HEK293 (cell line): ENCODE results near the gene KIAA0232.

Source experiments
- CTCF ChIA-PET: fragments of 350-600 bp; formaldehyde crosslinking; extraction: SDS; loops from one replicate; lab custom pipeline; 2021; ENCODE audit warnings: antibody characterized with exemption; lab: Yijun Ruan, JAX
- POLR2A ChIA-PET: fragments of 300-600 bp; formaldehyde crosslinking; extraction: SDS; loops from one replicate; lab custom pipeline; 2020; ENCODE audit warnings: antibody characterized with exemption, inconsistent platforms; lab: Yijun Ruan, JAX
- H3K27ac ChIP-seq: fragments of 200-500 bp; sonication (Bioruptor generic); 2 replicates; pipeline ENCODE4 v1.5.1; 2014; ENCODE audit warnings: low read depth, low read length, control low read depth, inconsistent platforms; ENCODE audit errors: extremely low read depth
- H3K36me3 ChIP-seq, 2 experiments: fragments of 200-500 bp in 1 of 2; sonication (Bioruptor generic) in 1 of 2; 1 replicate in 1 of 2; 2 replicates in 1 of 2; pipeline ENCODE4 v1.5.1; 2014 to 2017; ENCODE audit warnings: inconsistent platforms in 2 of 2, low read length in 2 of 2; ENCODE audit not compliant: control insufficient read depth in 2 of 2, insufficient read depth in 1 of 2
- H3K4me1 ChIP-seq: fragments of 200-500 bp; sonication (Bioruptor generic); 2 replicates; pipeline ENCODE4 v1.5.1; 2014; ENCODE audit warnings: mild to moderate bottlenecking, low read length, inconsistent platforms; ENCODE audit not compliant: control insufficient read depth, insufficient read depth
- H3K4me3 ChIP-seq: 2 replicates; pipeline ENCODE4 v1.5.1; 2011; ENCODE audit warnings: low read depth, mild to moderate bottlenecking, control low read depth, low read length, moderate library complexity
- H3K9me3 ChIP-seq: fragments of 200-500 bp; sonication (Bioruptor generic); 2 replicates; pipeline ENCODE4 v1.5.1; 2014; ENCODE audit warnings: low read depth, low read length, inconsistent platforms; ENCODE audit not compliant: control insufficient read depth, insufficient read depth
- PRDM10 ChIP-seq: fragments of 450-650 bp; formaldehyde crosslinking; IDR thresholded peaks from 2 replicates; pipeline ENCODE4 v1.5.1; 2016; ENCODE audit warnings: missing biosample characterization, missing genetic modification characterization
- SCRT1 ChIP-seq: fragments of 450-650 bp; formaldehyde crosslinking; IDR thresholded peaks from 2 replicates; pipeline ENCODE4 v1.5.1; 2016; ENCODE audit warnings: missing biosample characterization, missing genetic modification characterization, borderline replicate concordance
- WT1 ChIP-seq: fragments of 450-650 bp; formaldehyde crosslinking; IDR thresholded peaks from 2 replicates; pipeline ENCODE4 v1.5.1; 2016; ENCODE audit warnings: missing biosample characterization, missing genetic modification characterization
- ZBTB10 ChIP-seq: fragments of 450-650 bp; formaldehyde crosslinking; IDR thresholded peaks from 2 replicates; pipeline ENCODE4 v1.5.1; 2016; ENCODE audit warnings: missing biosample characterization, missing genetic modification characterization
- ZFP69B ChIP-seq: fragments of 450-650 bp; formaldehyde crosslinking; IDR thresholded peaks from 2 replicates; pipeline ENCODE4 v1.5.1; 2016; ENCODE audit warnings: missing biosample characterization, missing genetic modification characterization
- ZNF114 ChIP-seq: fragments of 450-650 bp; formaldehyde crosslinking; IDR thresholded peaks from 2 replicates; pipeline ENCODE4 v1.5.0; 2017; ENCODE audit warnings: missing biosample characterization, missing genetic modification characterization
- ZNF174 ChIP-seq: fragments of 450-650 bp; formaldehyde crosslinking; IDR thresholded peaks from 2 replicates; pipeline ENCODE4 v1.5.0; 2017; ENCODE audit warnings: missing biosample characterization, mild to moderate bottlenecking, missing genetic modification characterization
- ZNF23 ChIP-seq: fragments of 450-650 bp; formaldehyde crosslinking; IDR thresholded peaks from 2 replicates; pipeline ENCODE4 v1.5.1; 2016; ENCODE audit warnings: missing biosample characterization, missing genetic modification characterization, borderline replicate concordance
- ZNF26 ChIP-seq: fragments of 450-650 bp; formaldehyde crosslinking; IDR thresholded peaks from 2 replicates; pipeline ENCODE4 v1.5.1; 2016; ENCODE audit warnings: missing biosample characterization, missing genetic modification characterization
- ZNF280D ChIP-seq: fragments of 450-650 bp; formaldehyde crosslinking; IDR thresholded peaks from 2 replicates; pipeline ENCODE4 v1.5.1; 2016; ENCODE audit warnings: missing biosample characterization, missing genetic modification characterization
- ZNF354C ChIP-seq: fragments of 450-650 bp; formaldehyde crosslinking; IDR thresholded peaks from 2 replicates; pipeline ENCODE4 v1.5.1; 2016; ENCODE audit warnings: missing biosample characterization, missing genetic modification characterization, low read depth, borderline replicate concordance
- ZNF391 ChIP-seq: fragments of 450-650 bp; formaldehyde crosslinking; IDR thresholded peaks from 2 replicates; pipeline ENCODE4 v1.5.1; 2016; ENCODE audit warnings: low read depth, missing biosample characterization, missing genetic modification characterization, borderline replicate concordance
- ZNF510 ChIP-seq: fragments of 450-650 bp; formaldehyde crosslinking; IDR thresholded peaks from 2 replicates; pipeline ENCODE4 v1.5.1; 2018; ENCODE audit warnings: mild to moderate bottlenecking, missing genetic modification characterization, missing biosample characterization; ENCODE audit not compliant: insufficient replicate concordance
- ZNF560 ChIP-seq: fragments of 450-650 bp; formaldehyde crosslinking; IDR thresholded peaks from 2 replicates; pipeline ENCODE4 v1.5.1; 2017; ENCODE audit warnings: missing biosample characterization, missing genetic modification characterization, borderline replicate concordance
- ZNF660 ChIP-seq: fragments of 450-650 bp; IDR thresholded peaks from 2 replicates; pipeline ENCODE4 v1.5.1; 2018; ENCODE audit warnings: missing biosample characterization, mild to moderate bottlenecking, missing genetic modification characterization
- ZNF768 ChIP-seq: fragments of 450-650 bp; formaldehyde crosslinking; IDR thresholded peaks from 2 replicates; pipeline ENCODE4 v1.5.1; 2018; ENCODE audit warnings: missing biosample characterization, mild to moderate bottlenecking, missing genetic modification characterization
- ZNF791 ChIP-seq: fragments of 450-650 bp; formaldehyde crosslinking; IDR thresholded peaks from 2 replicates; pipeline ENCODE4 v1.5.1; 2016; ENCODE audit warnings: missing biosample characterization, missing genetic modification characterization
- ZSCAN16 ChIP-seq: fragments of 450-650 bp; formaldehyde crosslinking; IDR thresholded peaks from 2 replicates; pipeline ENCODE4 v1.5.1; 2016; ENCODE audit warnings: missing biosample characterization, missing genetic modification characterization

The KIAA0232 gene

GRCh38 chr4:6913350-6913905, 130.9 kb downstream of the KIAA0232 start:
- H3K36me3 ChIP-seq, result no peaks in the 10 kb centered on the region
- H3K4me1 ChIP-seq, result peaks cover 6% of the 10 kb centered on the region
- POLR2A ChIA-PET, result interaction anchor here (0.6 kb wide), 1 partner anchor 91 kb away, joined by 3 read pairs; no protein-coding TSS in a partner anchor
- no peaks in the 10 kb centered on the region for H3K9me3 ChIP-seq
- no peak for TF ChIP-seq ZNF114 (tag by site-specific recombination)
- TF ChIP-seq ZNF26 (tag by site-specific recombination), result no peak
- TF ChIP-seq ZNF510, result no peak
- 0 out of 2 replicates have a peak, but pooled peaks have one; percentile 48 for TF ChIP-seq ZNF768
- CTCF ChIA-PET, result interaction anchor here (0.6 to 0.7 kb wide), 3 partner anchors 9 to 197 kb away, joined by 3 to 4 read pairs (median 3); no protein-coding TSS in a partner anchor
- no peak overlapping the region for H3K4me3 ChIP-seq
- no peak overlapping the region for H3K27ac ChIP-seq

GRCh38 chr4:6914448-6914847, 131.9 kb downstream of the KIAA0232 start:
- TF ChIP-seq SCRT1 (tag by site-specific recombination), result no peak
- TF ChIP-seq ZNF391 (tag by site-specific recombination), result no peak
- no peak for TF ChIP-seq WT1
- TF ChIP-seq ZFP69B (tag by site-specific recombination), result no peak
- no peak for TF ChIP-seq ZSCAN16
- Histone ChIP-seq H3K36me3 (no peaks in the 10 kb centered on the region), H3K27ac (no peak overlapping the region), H3K9me3 (no peaks in the 10 kb centered on the region), H3K4me3 (no peak overlapping the region), H3K4me1 (peaks cover 6% of the 10 kb centered on the region)
- POLR2A ChIA-PET, result no interaction called here
- CTCF ChIA-PET, result no interaction called here

GRCh38 chr4:6915041-6916005, 132.8 kb downstream of the KIAA0232 start:
- Histone ChIP-seq H3K9me3 (no peaks in the 10 kb centered on the region), H3K27ac (no peak overlapping the region), H3K36me3 (no peaks in the 10 kb centered on the region), H3K4me1 (peaks cover 6% of the 10 kb centered on the region), H3K4me3 (no peak overlapping the region)
- POLR2A ChIA-PET, result interaction anchor here (0.9 kb wide), 1 partner anchor 9 kb away, joined by 6 read pairs; no protein-coding TSS in a partner anchor
- CTCF ChIA-PET, result no interaction called here
- TF ChIP-seq SCRT1 (tag by site-specific recombination) (no peak), ZBTB10 (tag by site-specific recombination) (no peak), ZNF174 (no peak), ZNF23 (tag by site-specific recombination) (no peak), ZNF280D (tag by site-specific recombination) (no peak), ZNF560 (tag by site-specific recombination) (no peak), ZNF354C (tag by site-specific recombination) (no peak), ZNF791 (no peak), ZNF660 (tag by site-specific recombination) (no peak), PRDM10 (tag by site-specific recombination) (no peak)
